Measurements from ENCODE around the gene ATP2B2.

GRCh38 chr3:10311710-10312109 is 193.7 kb downstream of the ATP2B2 start:
- no peak for TF ChIP-seq CTCF (IDR thresholded peaks at IDR 0.05; ENCODE audit: low read depth, low read length)
- no peak for TF ChIP-seq POLR2A (IDR thresholded peaks at IDR 0.05; ENCODE audit: extremely low read depth, insufficient read length)
- no peak for TF ChIP-seq MAX (IDR thresholded peaks at IDR 0.05; ENCODE audit: low read depth, low read length)
- TF ChIP-seq MYC (IDR thresholded peaks at IDR 0.05; ENCODE audit: low read depth, low read length), result no peak
